Activated T-helper 1 cell treated with anti-CD3 and anti-CD28 coated beads, Interleukin-2, amount 50 U/mL, for 16 hours (primary cell): ENCODE data around the gene KIRREL3.
A peak's percentile ranks its signal among the peaks of the same experiment; 100 is the strongest.

ENCODE experiments used
- DNase-seq, 2 donors: peaks; one replicate each; pipeline ENCODE4 v3.0.0-alpha.2; 2020; ENCODE audit warnings: low read depth in 1 of 2, low spot score in 1 of 2

Gene KIRREL3

DNA sequence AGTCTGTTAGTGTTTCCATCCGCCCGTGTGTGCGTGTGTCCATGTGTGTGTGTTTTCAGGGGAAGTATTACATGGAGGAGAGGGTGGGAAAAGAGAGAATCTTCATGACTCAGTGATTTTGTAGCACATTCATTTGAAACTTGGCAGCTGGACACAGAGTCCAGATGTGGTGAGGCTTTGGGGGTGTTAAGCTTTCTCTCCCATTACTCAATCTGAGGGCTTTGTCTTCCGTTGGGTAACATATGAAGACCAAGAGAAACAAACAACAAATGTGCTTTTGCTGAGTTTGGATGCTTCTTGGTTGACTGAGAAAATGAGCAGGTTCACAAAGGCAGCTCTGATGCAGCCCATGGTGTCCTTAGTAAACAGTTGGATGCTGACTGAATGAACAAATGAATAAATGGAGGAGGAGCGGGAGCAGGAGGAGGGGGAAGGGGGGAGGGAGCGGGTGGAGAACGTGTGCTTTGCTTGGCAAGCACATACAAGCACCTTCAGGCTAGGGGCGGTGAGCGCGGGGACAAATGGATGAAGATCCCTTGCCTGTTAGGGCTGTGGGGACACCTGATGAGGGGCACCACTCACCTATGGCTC is 540.8 kb downstream of the KIRREL3 start:
- no peak for DNase-seq

DNA sequence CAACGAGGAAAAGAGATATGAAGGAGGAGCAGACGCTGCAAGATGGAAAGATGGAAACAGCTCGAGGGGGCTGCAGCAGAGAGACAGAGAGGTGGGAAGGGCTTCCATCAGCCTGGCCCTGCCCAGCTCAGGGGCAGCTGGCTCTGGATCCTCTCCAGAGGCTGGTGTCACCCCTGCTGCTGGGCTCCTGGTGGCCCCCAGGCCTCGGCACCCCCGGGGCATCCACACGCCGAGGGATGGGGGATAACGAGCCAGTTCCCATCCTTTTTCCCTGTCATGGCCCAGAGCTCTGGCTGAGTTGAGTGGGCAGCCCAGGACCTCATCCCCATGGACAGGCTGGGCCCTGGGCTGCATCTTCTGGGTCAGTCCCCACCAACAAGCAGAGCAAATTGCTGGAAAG is 542.8 kb downstream of the KIRREL3 start:
- no peak for DNase-seq

DNA sequence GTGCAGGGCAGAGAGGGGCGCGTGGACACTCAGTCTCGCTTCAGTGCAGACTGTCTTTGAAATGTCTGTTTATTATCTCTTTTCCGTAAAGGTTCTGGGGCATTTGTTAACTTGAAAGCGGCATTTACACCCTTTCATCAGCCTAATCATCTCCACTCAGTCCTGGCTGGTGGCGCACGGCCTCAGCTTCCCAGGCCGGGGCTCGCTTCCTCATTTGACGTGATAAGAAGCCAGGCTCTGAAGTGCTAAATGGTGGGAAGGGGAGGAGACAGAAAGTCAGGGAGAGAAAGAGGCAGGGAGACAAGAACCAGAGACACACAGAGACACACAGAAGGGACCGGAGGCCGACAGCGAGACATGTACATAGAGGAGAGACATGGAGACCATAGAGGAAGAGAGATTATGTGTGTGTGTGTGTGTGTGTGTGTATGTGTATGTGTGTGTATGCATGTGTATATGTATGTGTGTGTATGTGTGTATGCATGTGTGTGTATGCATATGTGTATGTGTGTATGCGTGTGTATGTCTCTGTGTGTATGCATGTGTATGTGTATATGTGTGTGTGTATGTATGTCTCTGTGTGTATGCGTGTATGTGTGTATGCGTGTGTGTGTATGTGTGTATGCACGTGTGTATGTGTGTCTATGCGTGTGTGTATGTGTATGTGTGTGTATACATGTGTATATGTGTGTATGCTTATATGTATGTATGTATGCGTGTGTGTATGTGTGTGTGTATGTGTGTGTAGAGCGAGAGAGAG is 543.6 kb downstream of the KIRREL3 start:
- no peak for DNase-seq

DNA sequence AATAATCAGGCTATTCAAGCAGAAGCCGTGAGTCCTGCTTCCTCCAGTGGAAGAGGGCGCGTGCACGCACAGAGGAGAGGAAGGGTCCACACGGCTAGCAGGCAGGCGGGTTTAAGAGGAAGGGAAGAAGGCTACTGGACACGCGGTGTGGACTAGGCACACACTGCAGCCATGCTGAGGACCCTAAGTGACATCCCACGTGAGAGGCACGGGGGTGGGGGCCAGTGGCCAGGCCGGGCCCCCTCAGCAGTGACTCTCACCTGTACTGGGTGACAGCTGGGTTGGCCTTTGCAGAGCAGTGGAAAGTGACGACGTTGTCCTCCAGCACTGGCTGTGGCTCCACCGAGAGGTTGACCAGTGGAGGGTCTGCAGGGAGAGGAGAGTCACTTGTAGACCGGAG is 544.5 kb downstream of the KIRREL3 start:
- DNase-seq: no peak

DNA sequence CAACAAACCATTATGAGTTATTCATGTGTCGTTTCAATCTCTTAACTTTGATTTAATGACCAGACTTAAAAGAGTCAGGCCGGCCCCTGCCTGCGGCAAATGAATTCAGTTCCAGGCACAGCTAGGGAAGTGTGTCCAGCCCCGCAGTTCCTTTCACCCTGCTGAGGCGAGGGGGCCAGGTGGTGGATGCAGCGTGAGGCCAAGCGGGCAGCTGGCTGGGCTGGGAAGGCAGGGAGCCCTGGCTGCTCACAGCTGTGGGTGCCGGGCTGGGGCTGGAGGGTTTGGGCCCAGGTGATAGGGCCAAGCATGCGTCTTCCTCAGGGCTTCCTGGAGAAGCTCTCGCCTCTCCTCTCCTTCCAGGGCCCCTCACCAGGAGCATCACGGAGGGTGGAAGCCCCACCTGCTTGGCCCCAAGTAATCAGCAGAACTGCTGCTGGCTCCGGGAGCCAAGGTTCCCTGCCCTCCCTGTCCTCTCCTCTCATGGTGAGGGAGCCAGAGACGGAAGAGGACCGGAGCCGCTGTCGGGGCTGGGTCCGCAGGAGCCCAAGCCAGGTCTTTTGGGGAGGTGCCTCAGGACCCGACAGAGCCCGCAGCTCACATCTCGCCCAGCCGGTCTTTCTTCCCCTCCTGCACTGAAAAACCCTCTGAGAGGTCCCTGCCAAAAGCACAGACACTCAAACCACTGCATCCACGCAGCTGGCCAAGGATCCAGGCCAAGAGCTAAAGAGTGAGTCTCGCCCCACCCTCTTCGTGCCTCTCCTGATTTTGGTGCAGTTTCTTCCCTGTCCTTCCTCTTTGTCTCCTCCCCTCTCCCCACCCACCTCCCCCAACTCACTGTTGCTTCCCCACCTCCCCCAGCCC is 548.1 kb downstream of the KIRREL3 start:
- no peak for DNase-seq

DNA sequence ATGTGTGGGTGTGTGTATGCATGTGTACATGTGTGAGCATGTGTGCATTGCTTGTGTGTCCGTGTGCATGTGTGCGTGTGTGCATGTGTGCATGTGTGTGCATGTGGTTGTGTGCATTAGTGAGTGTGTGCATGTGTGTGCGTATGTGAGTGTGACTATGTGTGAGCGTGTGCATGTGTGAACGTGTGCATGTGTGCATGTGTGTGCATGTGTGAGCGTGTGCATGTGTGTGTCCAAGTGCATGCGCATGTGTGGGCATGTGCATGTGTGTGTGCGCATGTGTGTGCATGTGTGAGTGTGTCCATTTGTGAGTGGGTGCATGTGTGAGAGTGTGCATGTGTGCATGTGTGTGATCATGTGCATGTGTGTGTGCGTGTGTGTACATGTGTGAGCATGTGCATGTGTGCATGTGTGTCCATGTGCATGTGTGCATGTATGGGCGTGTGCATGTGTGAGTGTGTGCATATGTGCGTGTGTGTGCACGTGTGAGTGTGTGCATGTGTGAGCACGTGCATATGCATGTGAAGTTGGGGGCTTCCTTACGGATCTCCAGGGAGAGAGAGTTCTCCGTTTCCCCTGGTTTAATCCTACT is 549.3 kb downstream of the KIRREL3 start:
- DNase-seq: no peak

DNA sequence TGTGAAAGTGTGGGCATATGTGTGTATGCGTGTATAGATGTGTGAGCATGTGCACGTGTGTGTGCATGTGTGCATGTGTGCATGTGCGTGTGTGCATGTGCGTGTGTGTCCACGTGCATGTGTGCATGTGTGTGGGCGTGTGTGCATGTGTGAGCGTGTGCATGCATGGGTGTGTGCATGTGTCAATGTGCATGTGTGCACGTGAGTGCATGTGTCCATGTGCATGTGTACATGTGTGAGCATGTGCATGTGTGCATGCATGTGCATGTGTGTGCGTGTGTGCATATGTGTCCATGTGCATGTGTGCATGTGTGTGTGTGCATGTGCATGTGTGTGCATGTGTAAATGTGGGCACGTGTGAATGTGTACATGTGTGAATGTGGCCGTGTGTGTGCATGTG is 549.8 kb downstream of the KIRREL3 start:
- no peak for DNase-seq

DNA sequence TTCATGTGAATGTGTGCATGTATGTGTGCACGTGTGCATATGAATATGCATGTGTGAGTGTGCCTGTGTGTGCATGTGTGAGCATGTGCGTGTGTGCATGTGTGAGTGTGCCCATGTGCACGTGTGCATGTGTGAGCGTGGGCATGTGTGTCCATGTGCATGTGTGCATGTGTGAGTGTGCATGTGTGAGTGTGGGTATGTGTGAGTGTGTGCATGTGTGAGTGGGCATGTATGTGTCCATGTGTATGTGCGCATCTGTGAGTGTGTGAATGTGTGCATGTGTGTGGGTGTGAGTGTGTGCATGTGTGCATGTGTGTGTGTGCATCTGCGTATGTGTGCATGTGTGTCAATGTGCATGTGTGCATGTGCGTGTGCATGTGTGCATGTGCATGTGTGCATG is 550.4 kb downstream of the KIRREL3 start:
- no peak for DNase-seq

DNA sequence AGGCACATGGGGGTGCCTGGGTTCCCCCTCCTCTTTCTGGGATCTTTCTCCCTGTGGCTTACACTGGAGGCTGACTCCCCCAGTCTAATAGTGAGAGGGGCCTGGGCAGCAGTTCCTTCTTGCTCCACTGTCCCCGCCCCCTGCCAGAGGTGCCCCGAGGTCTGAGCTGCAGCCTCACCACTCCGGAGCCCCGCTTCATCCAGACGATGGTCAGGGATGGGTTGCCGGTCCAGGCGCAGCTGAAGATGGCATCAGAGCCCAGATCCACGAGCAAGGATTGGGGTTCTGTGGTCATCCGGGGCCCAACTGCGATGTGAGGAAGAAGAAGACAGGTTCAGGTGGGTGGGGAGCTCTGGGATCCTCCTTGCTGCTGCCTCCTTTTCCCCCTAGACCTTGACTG is 554.0 kb downstream of the KIRREL3 start:
- no peak for DNase-seq

DNA sequence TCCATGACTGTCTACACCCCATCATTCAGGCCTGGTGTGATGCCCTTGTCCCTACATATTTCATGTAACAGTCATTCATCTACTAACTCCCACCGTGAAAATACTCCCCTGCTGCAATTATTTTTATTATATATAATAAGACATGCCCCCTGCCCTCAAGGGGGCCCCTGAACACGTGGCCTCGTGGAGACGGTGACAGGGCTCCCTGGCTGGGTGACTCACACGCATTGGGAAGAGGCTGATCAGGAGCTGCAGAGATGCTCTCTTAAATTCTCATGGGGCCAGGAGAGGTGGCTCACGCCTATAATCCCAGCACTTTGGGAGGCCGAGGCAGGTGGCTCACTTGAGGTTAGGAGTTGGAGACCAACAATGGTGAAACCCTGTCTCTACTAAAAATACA is 556.5 kb downstream of the KIRREL3 start:
- DNase-seq: no peak

DNA sequence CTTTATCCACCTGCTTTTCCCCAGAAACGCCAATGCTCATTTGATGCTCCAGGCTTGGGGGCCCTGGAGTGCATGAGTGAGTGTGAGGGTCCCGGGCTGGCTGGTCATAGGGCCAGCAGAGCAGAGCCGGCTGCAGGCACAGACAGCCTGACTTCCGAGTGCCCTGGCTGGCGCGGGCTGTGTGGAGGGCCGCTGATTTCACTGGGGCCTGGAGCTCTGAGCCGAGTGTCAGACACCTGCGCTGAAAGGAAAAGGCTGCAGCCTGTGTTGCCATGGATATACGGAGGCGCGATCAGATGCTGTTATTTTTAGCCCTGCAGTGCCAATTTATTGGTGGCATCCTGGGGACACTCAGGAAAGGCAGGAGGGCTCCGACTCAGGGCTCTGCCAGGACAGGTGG is 557.5 kb downstream of the KIRREL3 start:
- DNase-seq: no peak

DNA sequence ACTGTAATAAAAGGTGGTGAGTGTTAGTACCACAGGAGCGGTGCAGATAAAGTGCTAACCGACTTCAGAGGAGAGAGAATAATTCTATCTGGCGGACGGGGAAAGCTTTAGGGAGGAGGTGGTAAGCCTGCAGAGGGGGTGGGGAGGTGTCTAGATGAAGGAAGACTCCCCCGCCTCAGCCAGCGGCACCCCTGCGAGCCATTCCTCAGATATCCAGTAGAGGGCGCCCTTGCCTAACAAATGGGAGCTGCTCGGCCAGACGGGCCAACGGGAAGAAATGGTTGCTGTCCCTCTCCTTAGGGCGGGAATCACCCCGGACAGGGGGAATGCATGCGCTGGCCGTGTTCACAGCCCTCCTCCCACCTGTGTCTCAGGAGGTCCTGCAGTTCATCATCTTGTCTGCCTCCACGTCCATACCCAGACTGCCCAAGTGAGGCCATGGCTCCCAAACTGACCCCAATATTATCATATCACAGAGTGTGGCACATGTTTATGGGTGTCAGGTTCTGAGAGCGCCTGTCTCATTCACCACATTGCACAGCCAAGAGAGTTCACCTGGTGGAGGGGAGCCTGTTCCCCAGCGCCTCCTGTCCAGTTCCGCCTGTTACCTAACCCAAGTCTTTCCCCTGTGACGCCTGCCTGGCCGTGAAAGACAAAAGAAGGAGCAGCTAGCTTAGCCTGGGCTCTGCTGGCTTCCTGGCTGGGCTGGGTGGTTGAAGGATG is 559.6 kb downstream of the KIRREL3 start:
- peak; percentile 47 to 51 for DNase-seq

DNA sequence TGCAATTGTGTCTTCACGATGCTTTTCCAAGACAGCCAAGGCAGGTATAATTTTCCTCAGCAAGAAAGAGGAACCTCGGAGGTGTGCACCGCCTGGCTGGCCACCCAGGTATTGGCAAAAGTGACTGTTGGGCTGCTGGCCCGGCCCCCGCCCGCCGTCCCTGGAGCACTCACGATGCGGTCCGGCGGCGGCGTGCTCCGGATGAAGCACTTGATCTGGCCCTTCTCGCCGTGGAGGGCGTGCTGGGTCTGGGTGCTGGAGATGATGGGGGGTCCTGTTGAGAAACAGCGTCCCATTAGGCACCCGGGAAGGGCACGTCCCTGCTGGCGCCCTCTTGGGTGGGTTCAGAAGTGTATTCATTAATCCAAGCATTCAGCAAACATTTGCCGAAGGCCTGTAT is 560.3 kb downstream of the KIRREL3 start:
- no peak for DNase-seq

DNA sequence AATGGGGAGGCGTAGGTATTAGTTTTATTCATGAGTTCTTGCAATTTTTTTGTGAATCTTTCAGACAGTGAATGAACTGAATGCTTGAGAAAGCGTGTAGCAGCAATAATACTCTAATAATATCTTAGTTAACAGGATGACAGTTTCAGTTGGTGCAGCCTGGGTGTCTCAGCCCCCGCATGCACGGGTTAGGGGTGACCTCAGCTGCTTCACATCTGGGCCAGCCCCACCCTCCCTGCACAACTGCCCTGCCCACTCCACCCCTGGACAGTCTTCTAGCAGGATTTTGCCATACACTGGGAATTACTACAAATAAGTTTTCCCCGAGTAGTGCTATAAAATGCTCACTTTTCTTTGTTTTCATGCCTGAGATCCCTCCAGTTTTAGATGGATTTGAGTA is 561.9 kb downstream of the KIRREL3 start:
- DNase-seq: no peak

DNA sequence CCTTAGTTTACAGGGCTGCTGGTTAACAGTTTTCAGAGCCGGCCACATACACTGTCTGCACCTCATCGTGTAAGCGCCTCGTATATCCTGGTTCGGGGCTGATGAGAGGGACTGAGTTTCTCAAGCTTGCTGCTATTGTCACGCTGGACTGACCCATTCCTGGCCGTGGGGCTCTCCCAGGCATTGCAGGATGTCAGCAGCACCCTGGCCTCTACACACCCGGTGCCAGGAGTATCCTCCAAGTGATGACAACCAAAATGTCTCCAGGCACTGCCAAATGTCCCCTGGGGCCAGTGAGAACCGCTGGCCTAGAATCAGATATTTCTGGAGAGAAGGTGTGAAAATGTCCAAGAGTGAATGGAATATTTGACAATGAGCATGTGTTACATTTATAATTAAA is 562.3 kb downstream of the KIRREL3 start:
- no peak for DNase-seq

DNA sequence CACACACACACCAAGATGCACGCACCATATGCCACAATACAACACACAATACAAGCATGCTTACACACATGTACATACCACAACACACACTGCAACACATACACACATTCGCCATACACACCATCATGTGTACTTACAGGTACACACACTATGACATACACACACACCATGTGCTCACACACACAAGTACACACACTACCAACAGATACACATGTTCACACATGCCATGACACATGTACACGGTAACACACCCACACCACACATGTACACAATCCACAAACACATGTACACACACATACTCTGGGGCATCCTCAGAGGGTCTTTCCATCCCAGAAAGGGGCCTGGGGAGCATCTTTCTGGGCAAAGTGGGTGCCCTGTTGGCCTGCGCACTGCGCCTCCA is 562.8 kb downstream of the KIRREL3 start:
- no peak for DNase-seq

DNA sequence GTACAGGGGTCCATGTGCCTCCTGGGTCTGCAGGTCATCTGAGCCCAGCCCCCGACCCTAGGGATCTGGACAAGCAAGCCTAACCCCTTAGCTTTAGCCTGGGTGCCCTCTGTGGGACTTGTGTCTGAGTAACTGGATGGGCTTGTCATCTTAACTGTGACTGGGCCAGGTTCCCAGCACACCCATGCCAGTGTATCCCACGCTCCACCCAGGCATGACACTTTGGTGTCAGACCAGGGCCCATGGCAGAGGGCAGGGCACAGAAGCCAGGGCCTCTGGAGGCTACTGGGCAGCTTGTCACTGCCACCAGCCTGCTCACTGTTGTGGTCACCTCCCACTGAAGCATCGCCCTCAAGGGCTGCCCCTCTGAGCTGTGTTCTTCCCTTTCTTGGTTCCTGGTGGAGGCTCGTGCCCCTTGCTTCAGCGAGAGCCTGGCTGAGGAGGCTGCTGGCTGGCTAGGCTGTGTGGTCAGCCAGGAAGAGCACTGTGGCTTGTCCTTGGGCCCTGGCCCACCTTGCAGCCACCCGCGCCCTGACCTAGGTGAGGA is 564.3 kb downstream of the KIRREL3 start:
- no peak for DNase-seq

DNA sequence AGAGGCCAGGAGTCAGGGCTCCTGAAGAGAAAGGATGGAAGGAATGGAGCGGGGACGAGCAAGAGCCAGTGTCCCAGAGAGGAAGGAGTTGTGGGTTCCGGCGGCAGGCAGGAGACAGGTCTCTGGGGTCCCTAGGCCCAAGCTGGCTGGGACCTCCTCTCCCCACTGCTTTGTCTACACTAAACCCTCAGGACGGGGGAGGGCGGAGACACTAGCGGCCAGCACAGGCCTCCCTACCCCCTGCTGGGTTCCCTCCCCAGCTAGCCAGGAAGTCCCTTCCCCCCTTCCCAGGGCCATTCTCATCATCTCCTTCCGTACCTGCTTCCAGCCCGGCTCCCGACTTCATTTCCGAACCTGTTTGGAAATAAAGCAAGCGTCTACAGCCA is 565.6 kb downstream of the KIRREL3 start:
- no peak for DNase-seq

DNA sequence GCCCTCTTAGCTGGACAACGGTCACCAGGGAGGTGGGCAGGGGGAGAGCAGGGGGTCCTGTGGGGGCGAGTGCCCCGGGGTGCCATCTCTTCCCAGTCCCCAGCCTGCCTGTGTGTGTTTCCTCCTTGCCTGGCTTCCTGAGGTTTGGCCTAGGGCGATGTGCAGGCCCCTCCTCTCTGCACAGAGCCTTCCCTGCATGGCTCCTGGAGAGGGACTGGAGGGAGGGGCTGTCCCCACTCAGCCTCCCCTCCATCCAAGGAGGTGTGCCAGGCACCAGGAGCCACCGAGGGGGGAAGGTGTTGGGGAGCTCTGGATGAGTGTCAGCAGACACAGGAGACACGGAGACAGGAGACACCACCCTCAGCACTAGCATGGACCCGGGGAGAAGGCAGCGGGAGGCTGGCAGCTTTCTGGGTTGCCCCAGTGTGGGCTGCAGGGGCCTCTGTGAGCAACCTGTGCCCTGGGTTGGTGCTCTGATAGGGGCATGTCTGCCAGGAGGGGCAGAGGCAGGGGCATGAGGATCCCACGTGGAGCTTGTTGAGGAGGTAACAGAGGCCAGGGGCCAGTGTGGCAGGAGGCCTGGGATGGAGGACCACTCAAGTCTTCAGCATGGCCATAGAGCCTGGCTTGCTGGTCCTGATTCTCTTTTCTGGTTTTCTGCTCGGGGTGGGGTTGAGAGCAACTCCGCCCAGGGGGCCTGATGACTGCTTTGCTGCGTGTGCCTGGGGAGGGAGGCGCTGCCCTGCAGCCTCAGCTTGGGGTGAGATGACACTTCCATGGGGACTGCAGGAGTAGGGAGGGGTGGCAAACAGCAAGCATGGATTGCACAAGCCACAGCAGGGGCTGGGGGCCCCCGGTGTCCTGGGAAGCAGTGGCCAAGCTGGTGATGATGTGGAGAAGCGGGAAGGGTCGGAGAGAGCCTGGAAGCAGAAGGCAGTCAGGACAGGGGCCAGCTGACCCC is 566.3 kb downstream of the KIRREL3 start:
- DNase-seq: no peak
